NT2/D1 (cell line): ENCODE results near the gene LMX1B.

Experiments used
- YY1 ChIP-seq: IDR thresholded peaks from 2 replicates; pipeline ENCODE4 v1.6.1; 2011; ENCODE audit not compliant: insufficient read length, insufficient read depth
- ZNF274 ChIP-seq: IDR thresholded peaks from 2 replicates; pipeline ENCODE4 v1.6.1; 2011; ENCODE audit warnings: mild to moderate bottlenecking, low read depth, low read length

GRCh38 chr9:126675147-126675467, 61.4 kb downstream of the LMX1B start:
- TF ChIP-seq YY1, result no peak
- TF ChIP-seq ZNF274, result no peak
